ENCODE measurements around the gene GLP2R.

GRCh38 chr17:9911089-9911488 lies 85.4 kb downstream of the GLP2R start:
- TF ChIP-seq CTCF (IDR thresholded peaks at IDR 0.05) (no peak), POLR2AphosphoS5 (IDR thresholded peaks at IDR 0.05) (no peak), POLR2A (IDR thresholded peaks at IDR 0.05) (no peak)
